Gastrocnemius medialis (tissue), 4 donors: ENCODE measurements around the gene DCAF5.

Experiments
- POLR2A ChIP-seq, 2 donors: fragments of 450-650 bp; IDR thresholded peaks; one replicate each; pipeline ENCODE4 v1.6.1; 2017; ENCODE audit warnings: antibody characterized with exemption in 2 of 2, mild to moderate bottlenecking in 2 of 2, moderate library complexity in 2 of 2
- TF ChIP-seq, protein P1 (sequence below), 5 experiments: fragments of 450-650 bp in 3 of 5; fragments of 200-600 bp in 2 of 5; sonication (generic) in 2 of 5; IDR thresholded peaks in 4 of 5; conservative IDR thresholded peaks in 1 of 5; 1 replicate in 4 of 5; 2 replicates in 1 of 5; pipeline ENCODE4 v1.5.1; 2016 to 2019; ENCODE audit warnings: antibody characterized with exemption in 5 of 5, mild to moderate bottlenecking in 3 of 5, moderate library complexity in 3 of 5

GRCh38 chr14:69117020-69117767 lies 35.7 kb downstream of the DCAF5 start:
- TF ChIP-seq, protein P1, sequence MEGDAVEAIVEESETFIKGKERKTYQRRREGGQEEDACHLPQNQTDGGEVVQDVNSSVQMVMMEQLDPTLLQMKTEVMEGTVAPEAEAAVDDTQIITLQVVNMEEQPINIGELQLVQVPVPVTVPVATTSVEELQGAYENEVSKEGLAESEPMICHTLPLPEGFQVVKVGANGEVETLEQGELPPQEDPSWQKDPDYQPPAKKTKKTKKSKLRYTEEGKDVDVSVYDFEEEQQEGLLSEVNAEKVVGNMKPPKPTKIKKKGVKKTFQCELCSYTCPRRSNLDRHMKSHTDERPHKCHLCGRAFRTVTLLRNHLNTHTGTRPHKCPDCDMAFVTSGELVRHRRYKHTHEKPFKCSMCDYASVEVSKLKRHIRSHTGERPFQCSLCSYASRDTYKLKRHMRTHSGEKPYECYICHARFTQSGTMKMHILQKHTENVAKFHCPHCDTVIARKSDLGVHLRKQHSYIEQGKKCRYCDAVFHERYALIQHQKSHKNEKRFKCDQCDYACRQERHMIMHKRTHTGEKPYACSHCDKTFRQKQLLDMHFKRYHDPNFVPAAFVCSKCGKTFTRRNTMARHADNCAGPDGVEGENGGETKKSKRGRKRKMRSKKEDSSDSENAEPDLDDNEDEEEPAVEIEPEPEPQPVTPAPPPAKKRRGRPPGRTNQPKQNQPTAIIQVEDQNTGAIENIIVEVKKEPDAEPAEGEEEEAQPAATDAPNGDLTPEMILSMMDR (IDR thresholded peaks at IDR 0.05 in 4 of 5, conservative IDR thresholded peaks at IDR 0.05 in 1 of 5): no peak
- TF ChIP-seq POLR2A (IDR thresholded peaks at IDR 0.05): no peak
